ENCODE results near the gene ANGPT4.
A peak's percentile ranks its signal among the peaks of the same experiment; 100 is the strongest.
"Not testable (repeated sequence)": the region's sequence is repeated elsewhere in the genome, so short reads cannot be mapped to it uniquely, and the experiment has no call there.

The ANGPT4 gene

GRCh38 chr20:856361-856775 is 59.8 kb downstream of the ANGPT4 start:
- Histone ChIP-seq H3K27ac (ENCODE audit: low read depth, low read length) (peak overlapping the region; percentile 21; the same call in 1 of the 2 replicates), H3K27me3 (ENCODE audit: insufficient read depth, low read length) (no peaks in the 10 kb centered on the region), H3K4me1 (ENCODE audit: control insufficient read depth, insufficient read depth, low read length, unreplicated experiment) (peaks cover 29% of the 10 kb centered on the region), H2AFZ (ENCODE audit: low read length, unreplicated experiment) (no peak overlapping the region), H3K79me2 (ENCODE audit: control insufficient read depth, insufficient read depth, low read length, unreplicated experiment) (no peaks in the 10 kb centered on the region), H3K36me3 (ENCODE audit: insufficient read depth, low read length) (no peaks in the 10 kb centered on the region), H3K4me3 (ENCODE audit: low read depth, low read length) (peak overlapping the region; percentile 57)

- Histone ChIP-seq H3K4me1 (ENCODE audit: control insufficient read depth, insufficient read depth, low read length, unreplicated experiment) (peaks cover 29% of the 10 kb centered on the region), H3K27ac (ENCODE audit: low read depth, low read length) (peak overlapping the region; percentile 21; the same call in 1 of the 2 replicates), H3K79me2 (ENCODE audit: control insufficient read depth, insufficient read depth, low read length, unreplicated experiment) (no peaks in the 10 kb centered on the region), H3K36me3 (ENCODE audit: insufficient read depth, low read length) (no peaks in the 10 kb centered on the region), H2AFZ (ENCODE audit: low read length, unreplicated experiment) (no peak overlapping the region), H3K27me3 (ENCODE audit: insufficient read depth, low read length) (no peaks in the 10 kb centered on the region), H3K4me3 (ENCODE audit: low read depth, low read length) (peak overlapping the region; percentile 57)
Observed at GRCh38 chr20:855466-856360, 60.4 kb downstream of the ANGPT4 start.

- H3K4me3 ChIP-seq (ENCODE audit: low read depth, low read length) = no peak overlapping the region
- H3K27ac ChIP-seq (ENCODE audit: low read depth, low read length) = no peak overlapping the region
- H3K79me2 ChIP-seq (ENCODE audit: control insufficient read depth, insufficient read depth, low read length, unreplicated experiment) = no peaks in the 10 kb centered on the region
- no peak overlapping the region for H2AFZ ChIP-seq (ENCODE audit: low read length, unreplicated experiment)
- no peaks in the 10 kb centered on the region for H3K27me3 ChIP-seq (ENCODE audit: insufficient read depth, low read length)
- H3K36me3 ChIP-seq (ENCODE audit: insufficient read depth, low read length) = no peaks in the 10 kb centered on the region
- peaks cover 21% of the 10 kb centered on the region for H3K4me1 ChIP-seq (ENCODE audit: control insufficient read depth, insufficient read depth, low read length, unreplicated experiment)
Observed at GRCh38 chr20:854601-855000, 61.5 kb downstream of the ANGPT4 start.

GRCh38 chr20:853406-853996 is 62.6 kb downstream of the ANGPT4 start:
- H3K27ac ChIP-seq (ENCODE audit: low read depth, low read length) = no peak overlapping the region

GRCh38 chr20:848731-849130 is 67.4 kb downstream of the ANGPT4 start:
- not testable (repeated sequence) for H3K36me3 ChIP-seq (ENCODE audit: insufficient read depth, low read length); H3K27me3 ChIP-seq (ENCODE audit: insufficient read depth, low read length); H3K4me1 ChIP-seq (ENCODE audit: control insufficient read depth, insufficient read depth, low read length, unreplicated experiment); H2AFZ ChIP-seq (ENCODE audit: low read length, unreplicated experiment); H3K27ac ChIP-seq (ENCODE audit: low read depth, low read length); H3K4me3 ChIP-seq (ENCODE audit: low read depth, low read length)
- peaks cover 15% of the 10 kb centered on the region for H3K79me2 ChIP-seq (ENCODE audit: control insufficient read depth, insufficient read depth, low read length, unreplicated experiment)

More at GRCh38 chr20:853406-853996, 62.6 kb downstream of the ANGPT4 start:
- H3K4me1 ChIP-seq (ENCODE audit: control insufficient read depth, insufficient read depth, low read length, unreplicated experiment) = peaks cover 19% of the 10 kb centered on the region
- H3K79me2 ChIP-seq (ENCODE audit: control insufficient read depth, insufficient read depth, low read length, unreplicated experiment) = no peaks in the 10 kb centered on the region
- H2AFZ ChIP-seq (ENCODE audit: low read length, unreplicated experiment) = no peak overlapping the region
- H3K4me3 ChIP-seq (ENCODE audit: low read depth, low read length) = no peak overlapping the region
- no peaks in the 10 kb centered on the region for H3K36me3 ChIP-seq (ENCODE audit: insufficient read depth, low read length)
- no peaks in the 10 kb centered on the region for H3K27me3 ChIP-seq (ENCODE audit: insufficient read depth, low read length)

- H3K27ac ChIP-seq (ENCODE audit: low read depth, low read length) = no peak overlapping the region
- H3K4me1 ChIP-seq (ENCODE audit: control insufficient read depth, insufficient read depth, low read length, unreplicated experiment) = no peaks in the 10 kb centered on the region
- no peak overlapping the region for H2AFZ ChIP-seq (ENCODE audit: low read length, unreplicated experiment)
Observed at GRCh38 chr20:848193-848592, 67.9 kb downstream of the ANGPT4 start.

GRCh38 chr20:846894-847278 is 69.2 kb downstream of the ANGPT4 start:
- no peaks in the 10 kb centered on the region for H3K4me1 ChIP-seq (ENCODE audit: control insufficient read depth, insufficient read depth, low read length, unreplicated experiment)

More at GRCh38 chr20:848193-848592, 67.9 kb downstream of the ANGPT4 start:
- Histone ChIP-seq H3K27me3 (ENCODE audit: insufficient read depth, low read length) (no peaks in the 10 kb centered on the region), H3K4me3 (ENCODE audit: low read depth, low read length) (no peak overlapping the region), H3K79me2 (ENCODE audit: control insufficient read depth, insufficient read depth, low read length, unreplicated experiment) (peaks cover 15% of the 10 kb centered on the region), H3K36me3 (ENCODE audit: insufficient read depth, low read length) (no peaks in the 10 kb centered on the region)

GRCh38 chr20:845941-846893 is 69.9 kb downstream of the ANGPT4 start:
- Histone ChIP-seq H3K4me3 (ENCODE audit: low read depth, low read length) (no peak overlapping the region), H3K79me2 (ENCODE audit: control insufficient read depth, insufficient read depth, low read length, unreplicated experiment) (peaks cover 21% of the 10 kb centered on the region), H3K27ac (ENCODE audit: low read depth, low read length) (no peak overlapping the region)

More at GRCh38 chr20:846894-847278, 69.2 kb downstream of the ANGPT4 start:
- Histone ChIP-seq H3K4me3 (ENCODE audit: low read depth, low read length) (no peak overlapping the region), H3K79me2 (ENCODE audit: control insufficient read depth, insufficient read depth, low read length, unreplicated experiment) (peaks cover 15% of the 10 kb centered on the region), H3K27me3 (ENCODE audit: insufficient read depth, low read length) (no peaks in the 10 kb centered on the region), H3K36me3 (ENCODE audit: insufficient read depth, low read length) (no peaks in the 10 kb centered on the region), H3K27ac (ENCODE audit: low read depth, low read length) (no peak overlapping the region), H2AFZ (ENCODE audit: low read length, unreplicated experiment) (no peak overlapping the region)

GRCh38 chr20:845226-845868 is 70.8 kb downstream of the ANGPT4 start:
- Histone ChIP-seq H3K4me1 (ENCODE audit: control insufficient read depth, insufficient read depth, low read length, unreplicated experiment) (no peaks in the 10 kb centered on the region), H3K79me2 (ENCODE audit: control insufficient read depth, insufficient read depth, low read length, unreplicated experiment) (peaks cover 30% of the 10 kb centered on the region), H3K36me3 (ENCODE audit: insufficient read depth, low read length) (no peaks in the 10 kb centered on the region), H3K27ac (ENCODE audit: low read depth, low read length) (no peak overlapping the region), H3K4me3 (ENCODE audit: low read depth, low read length) (no peak overlapping the region), H3K27me3 (ENCODE audit: insufficient read depth, low read length) (no peaks in the 10 kb centered on the region), H2AFZ (ENCODE audit: low read length, unreplicated experiment) (no peak overlapping the region)

More at GRCh38 chr20:845941-846893, 69.9 kb downstream of the ANGPT4 start:
- Histone ChIP-seq H3K4me1 (ENCODE audit: control insufficient read depth, insufficient read depth, low read length, unreplicated experiment) (no peaks in the 10 kb centered on the region), H3K27me3 (ENCODE audit: insufficient read depth, low read length) (no peaks in the 10 kb centered on the region), H3K36me3 (ENCODE audit: insufficient read depth, low read length) (no peaks in the 10 kb centered on the region), H2AFZ (ENCODE audit: low read length, unreplicated experiment) (no peak overlapping the region)
